Myocyte (in vitro differentiated cells): ENCODE results near the gene SLC7A14. TPM values are rescaled to one million over a fixed set of nuclear protein-coding genes. Genes with fewer than 3 reads are reported as not detected.

Experiments used
- DNase-seq: peaks from one replicate; pipeline ENCODE4 v3.0.0-alpha.2; 2012; ENCODE audit warnings: low read depth
- polyA plus RNA-seq: library from polyadenylated mRNA; unstranded; fragments of >200 nt; gene quantifications from one replicate; pipeline ENCODE4 v1.2.1, GENCODE V29; 2012; ENCODE audit warnings: missing spikeins
- total RNA-seq: library from RNA; depleted of rRNA; stranded (reverse); fragments of >200 nt; gene quantifications from 2 replicates; pipeline ENCODE4 v1.2.3, GENCODE V29; 2014

Gene SLC7A14
- 0.21 and 0.24 TPM in 2 replicates for total RNA-seq
- polyA plus RNA-seq, result 0.03 TPM

DNA sequence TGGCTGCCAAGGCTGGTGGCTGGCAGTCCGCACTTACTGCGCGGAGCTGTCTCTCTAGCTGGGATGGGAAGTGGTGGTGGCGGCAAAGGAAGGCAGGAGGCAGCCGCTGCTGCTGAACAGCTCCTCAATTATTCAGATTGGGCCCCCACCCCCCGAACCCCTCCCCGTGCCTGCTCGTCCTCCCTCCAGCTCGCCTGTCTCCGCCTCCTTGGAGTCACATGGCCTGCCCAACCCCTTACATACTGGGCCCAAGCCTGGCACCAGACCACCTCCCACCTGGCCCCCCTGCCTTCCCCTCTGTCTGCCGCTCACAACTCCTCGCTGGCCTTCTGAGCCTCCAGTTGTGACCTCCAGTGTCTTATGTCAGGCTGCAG lies at the start of gene SLC7A14:
TSS of gene SLC7A14 (minus strand) at position 139 of the 374 bp plus-strand sequence. CDS start 59,139 bp downstream, outside the sequence.
- DNase-seq, result peak; percentile 11

DNA sequence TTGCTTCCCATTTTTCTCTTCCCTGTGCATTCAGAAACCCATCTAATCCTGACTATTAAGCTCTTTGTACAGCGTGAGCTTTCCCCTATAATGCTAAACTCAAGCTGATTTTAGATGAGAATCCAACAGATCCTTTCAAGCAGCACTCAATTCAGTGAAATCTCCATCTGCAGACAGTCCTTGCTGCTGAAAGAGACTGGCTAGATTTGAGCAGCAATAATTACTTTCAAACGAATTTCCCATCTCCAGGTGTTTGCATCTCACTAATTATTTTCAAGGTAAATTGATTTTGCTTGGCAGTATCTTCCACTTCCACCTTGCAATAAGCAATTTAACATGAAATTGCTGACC lies 49.5 kb upstream of the SLC7A14 start:
- no peak for DNase-seq

- no peak for DNase-seq
Measured at GRCh38 chr3:170634663-170635384, 48.9 kb upstream of the SLC7A14 start.

GRCh38 chr3:170633573-170633972 lies 47.7 kb upstream of the SLC7A14 start:
- DNase-seq, result no peak

DNA sequence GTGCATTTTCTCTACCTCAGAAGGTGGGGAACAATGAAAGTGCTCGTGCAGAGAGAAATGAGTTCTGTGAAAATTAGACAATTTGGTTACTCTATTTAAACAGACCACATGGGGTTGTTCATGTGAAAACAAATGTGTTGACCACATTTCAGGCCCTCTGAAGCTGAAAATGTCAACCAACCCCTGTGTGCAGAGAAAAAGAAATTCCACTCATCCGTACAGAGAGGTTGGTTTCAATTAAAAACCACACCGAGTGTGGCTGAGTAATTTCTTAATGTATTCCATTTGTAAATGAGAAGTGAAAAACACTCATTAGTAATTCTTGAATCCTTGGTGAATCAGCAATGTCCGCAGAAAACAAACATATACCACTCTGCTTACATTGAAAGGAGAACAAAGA lies 46.9 kb upstream of the SLC7A14 start:
- DNase-seq, result no peak

GRCh38 chr3:170631755-170632488 lies 46.0 kb upstream of the SLC7A14 start:
- no peak for DNase-seq

DNA sequence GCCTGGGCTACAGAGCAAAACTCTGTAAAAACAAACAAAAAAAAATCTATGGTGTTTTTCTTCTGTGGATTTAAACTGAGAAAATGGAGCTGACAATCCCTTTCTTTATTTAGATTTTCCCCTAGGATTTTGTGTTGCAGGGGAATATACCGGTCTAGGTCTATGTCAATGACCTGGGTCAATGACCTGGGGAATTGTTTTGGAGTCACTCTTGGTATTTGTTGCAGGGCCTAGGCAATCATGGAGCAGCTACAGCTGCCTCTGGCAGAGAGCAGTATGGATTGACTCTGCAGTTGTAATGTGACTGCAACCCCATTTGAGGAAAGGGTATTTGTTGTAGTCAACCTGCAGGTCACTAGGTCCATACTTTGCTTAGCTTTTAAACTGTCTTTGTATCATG lies 37.6 kb upstream of the SLC7A14 start:
- no peak for DNase-seq

DNA sequence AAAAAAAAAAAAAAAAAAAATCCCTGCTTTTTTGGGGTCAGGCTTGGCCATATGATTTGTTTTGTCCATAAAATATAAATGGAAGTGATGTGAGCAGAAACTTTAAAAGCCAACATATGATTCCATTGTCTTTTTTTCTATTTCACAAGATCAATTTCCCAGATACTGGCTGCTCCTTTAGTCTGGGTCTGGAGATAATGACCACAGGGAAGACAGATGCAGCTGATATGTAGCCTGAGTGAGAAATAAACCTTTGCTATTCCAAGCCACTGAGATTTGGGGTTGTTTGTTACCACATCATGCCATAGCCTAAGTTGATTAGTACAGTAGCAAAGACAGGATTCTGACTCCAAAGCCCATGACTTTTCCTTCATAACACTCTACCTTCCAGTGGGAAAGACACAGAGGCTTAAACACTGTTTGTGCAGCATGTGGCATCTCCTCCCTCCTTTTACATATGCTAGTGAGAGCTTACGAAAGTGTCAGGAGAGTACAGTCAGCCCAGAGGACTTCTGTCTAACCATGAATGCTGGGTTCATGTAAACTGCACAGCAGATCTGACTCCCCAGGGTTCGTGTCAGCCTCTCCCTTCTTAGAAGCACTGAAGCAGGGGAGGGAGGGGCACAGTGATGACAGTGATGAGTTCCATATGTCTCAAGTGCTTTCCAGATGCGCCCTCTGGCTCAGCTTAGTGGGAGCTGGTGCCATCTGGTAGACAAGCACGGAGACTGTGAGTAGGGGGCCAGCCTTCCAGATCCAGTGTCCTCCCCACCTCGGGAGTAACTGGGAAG lies 36.7 kb upstream of the SLC7A14 start:
- DNase-seq, result peak; percentile 34

DNA sequence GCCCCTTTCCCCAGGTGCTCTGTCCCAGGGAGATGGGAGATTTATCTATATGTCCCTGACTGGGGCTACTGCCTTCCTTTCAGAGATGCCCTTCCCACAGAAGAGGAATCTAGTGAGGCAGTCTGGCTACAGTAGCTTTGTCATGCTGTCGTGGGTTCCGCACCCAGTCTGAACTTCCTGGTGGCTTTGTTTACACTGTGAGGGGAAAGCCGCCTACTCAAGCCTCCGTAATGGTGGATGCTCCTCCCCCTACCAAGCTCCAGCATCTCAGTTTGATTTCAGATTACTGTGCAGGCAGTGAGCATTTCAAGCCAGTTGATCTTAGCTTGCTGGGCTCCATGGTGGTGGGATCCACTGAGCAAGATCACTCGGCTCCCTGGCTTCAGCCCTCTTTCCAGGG lies 35.4 kb upstream of the SLC7A14 start:
- no peak for DNase-seq

DNA sequence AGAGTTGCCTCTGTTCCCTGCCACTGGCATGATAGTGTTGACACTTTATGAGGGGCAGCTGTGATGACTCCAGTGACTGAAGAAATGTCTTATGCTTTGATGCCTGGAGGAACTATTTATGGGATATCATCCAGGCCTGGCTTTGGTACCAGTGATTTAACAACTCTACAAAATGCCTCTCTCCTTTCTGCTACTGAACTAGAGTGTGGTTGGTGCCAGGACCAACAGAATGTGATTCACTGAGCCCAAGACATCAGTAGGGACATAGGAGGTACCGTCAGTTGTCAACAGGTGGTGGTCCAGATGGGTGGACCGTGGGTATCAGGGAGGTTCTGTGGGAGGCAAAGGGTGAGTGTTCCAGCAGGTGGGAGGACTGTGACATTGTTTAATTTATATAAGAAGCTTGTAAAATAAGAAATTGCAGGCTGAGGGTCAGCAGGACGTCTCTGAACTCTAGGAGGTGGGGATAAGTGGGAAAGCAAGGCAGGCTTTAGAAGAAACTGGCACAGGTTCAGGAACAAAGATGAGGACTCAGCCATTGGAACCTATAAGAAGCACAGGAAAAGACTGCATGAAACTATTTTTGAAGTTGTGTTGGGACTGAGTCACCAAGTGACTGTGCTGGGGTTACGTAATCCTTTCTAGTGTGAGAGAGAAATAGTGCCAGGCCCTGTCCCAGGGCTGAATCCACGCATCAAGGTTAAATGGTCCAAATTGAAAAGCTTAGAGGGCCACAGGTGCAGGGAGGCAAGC lies 28.5 kb upstream of the SLC7A14 start:
- DNase-seq, result peak; percentile 78

- DNase-seq, result no peak
Measured at GRCh38 chr3:170611751-170612150, 25.9 kb upstream of the SLC7A14 start.

DNA sequence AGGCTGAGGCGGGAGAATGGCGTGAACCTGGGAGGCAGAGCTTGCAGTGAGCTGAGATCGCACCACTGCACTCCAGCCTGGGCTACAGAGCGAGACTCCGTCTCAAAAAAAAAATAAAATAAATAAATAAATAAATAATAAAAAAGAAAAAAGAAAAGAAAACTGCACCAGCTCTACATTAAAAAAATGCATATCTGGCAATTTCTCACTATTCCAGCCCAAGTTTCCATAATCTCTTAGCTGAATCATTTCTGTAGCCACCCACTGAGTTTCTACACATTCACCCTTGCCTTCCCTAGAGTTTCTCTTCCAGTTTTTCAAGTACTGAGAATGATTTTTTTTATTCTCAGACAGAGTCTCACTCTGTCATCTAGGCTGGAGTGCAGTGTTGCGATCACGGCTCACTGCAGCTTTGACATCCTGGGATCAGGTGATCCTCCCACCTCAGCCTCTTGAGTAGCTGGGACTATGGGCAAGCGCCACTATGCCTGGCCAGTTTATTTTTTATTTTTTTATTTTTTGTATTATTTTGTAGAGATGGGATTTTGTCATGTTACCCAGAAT lies 24.5 kb upstream of the SLC7A14 start:
- no peak for DNase-seq

GRCh38 chr3:170608475-170608874 lies 22.6 kb upstream of the SLC7A14 start:
- peak; percentile 22 for DNase-seq

DNA sequence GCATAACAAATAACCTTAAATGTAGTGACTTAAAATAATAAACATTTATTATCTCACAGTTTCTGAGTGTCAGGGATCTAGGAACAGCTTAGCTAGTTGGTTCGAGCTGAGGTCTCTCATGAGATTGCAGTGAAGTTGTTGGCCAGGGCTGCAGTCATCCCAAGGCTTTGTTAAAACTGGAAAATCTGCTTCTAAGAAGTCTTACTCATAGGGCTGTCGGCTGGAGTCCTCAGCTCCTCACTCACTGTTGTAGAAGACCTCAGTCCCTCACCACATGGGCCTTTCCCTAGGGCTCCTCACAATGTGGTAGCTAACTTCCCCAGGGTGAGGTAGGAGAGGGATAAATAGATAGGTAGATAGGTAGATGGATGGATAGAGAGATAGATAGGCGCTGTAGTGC lies 20.8 kb upstream of the SLC7A14 start:
- DNase-seq, result no peak

DNA sequence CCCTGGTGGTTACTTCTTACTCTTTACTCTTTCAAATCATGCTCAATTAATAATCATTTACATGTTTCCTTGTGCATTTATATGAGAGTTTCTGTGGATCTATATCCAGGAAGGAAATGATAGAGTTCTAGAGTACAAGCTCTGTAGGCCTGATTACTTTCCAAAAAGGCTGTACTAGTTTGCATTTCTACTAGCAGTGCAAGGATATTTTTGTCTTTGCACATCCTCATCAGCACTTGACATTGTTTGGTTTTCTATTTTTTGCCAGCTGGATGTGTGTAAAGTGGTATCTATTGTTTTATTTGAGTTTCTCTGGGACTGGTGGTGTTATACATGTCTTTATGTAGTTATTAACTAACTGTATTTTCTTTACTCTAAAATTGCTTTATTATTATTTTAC lies 19.6 kb upstream of the SLC7A14 start:
- no peak for DNase-seq

DNA sequence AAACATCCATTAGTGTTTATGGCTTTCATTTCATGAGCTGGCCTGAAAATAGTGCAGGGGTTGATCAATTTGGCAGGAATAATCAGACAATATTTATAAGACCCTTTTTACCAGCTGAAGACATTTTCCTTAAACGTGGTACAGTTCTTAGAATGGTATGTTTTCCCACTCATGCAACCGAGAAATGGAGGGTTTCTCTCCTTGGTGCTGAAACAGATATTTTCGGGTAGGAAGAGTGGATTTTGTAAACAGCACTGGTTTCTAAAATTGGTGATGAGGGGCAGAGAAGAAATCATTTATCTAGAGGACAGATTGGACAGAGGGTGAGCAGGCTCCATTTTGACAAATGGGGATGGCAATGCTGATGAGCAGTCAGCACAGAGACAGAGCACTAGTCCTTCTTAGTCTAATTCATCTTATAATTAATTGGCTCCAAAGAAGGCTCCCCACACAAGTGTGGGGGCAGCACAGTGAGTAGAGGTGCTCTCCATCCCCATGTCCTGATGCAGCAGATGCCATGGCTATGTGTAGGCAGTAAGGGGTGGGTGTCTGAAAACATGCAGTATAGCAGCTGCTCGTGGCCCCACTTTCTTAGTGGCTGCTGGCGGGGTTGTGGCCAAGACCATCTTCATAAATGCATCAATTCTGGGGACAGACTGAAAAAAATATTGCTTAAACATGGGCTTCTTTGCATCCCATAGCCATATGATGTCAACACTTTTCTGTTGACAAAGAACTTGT lies 18.1 kb upstream of the SLC7A14 start:
- DNase-seq, result peak; percentile 38

DNA sequence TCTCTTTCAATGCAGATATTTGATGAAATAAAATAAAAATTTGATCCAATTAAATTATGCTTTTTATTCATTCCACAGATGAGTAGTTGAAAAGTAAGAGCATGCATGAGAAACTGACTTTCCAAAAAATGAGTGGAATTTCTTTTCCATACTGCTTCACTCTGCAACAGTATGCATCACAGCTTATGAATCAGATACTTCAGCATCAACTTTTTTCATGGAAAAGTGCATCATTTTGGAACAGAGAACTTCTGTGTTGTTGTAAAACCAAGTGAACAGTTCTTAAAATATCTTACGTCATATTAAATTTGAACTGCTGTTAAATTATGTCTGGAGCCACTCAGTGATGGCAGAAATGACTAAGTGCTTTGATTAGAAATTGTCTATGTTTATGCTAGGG lies 16.7 kb upstream of the SLC7A14 start:
- DNase-seq, result no peak

DNA sequence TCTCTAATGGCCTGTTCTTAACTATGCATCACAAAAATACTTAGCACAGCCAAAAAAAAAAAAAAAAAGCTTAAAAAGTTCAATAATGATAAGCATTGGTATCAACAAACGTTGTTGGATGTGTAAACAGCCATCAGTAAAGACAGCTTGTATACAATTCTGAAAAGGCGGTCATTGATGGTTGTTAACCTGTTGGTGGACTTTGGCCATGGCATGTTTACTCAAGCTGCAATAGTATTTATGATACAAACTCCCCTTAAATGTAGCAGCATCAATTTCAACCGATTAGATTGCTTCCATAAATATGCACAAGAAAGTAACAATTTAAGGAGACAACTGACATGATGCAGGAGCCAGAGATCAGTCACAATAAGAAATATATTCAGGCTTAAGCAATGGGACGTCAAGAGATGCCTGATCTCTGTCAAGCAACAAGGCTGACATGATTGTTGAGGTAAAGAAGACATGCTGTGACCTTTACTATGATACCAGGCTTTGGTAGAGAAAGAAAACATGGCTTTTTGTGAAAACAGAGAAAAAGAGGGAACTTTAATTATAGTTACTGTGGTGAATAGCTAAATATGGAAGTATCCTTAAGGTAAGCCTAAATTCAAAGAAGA lies 14.2 kb upstream of the SLC7A14 start:
- no peak for DNase-seq

DNA sequence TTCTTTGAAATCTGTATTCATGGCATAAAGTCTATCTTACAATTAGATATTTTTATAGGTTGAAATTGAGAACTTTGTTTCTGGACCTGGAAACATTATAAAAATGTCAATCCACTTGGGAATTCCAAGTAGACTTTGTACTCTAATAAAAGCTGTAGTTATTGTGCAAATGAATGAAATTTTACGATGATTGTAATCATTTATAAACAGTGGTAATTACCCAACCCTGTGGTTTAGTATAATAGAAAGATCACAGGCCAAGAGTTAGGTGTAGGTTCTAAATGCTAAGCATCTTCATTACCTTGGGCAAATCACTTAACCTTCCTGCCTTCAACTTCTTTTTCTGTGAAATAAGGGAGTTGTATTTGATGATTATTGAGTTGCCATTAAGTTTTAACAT lies 13.2 kb upstream of the SLC7A14 start:
- DNase-seq, result no peak

DNA sequence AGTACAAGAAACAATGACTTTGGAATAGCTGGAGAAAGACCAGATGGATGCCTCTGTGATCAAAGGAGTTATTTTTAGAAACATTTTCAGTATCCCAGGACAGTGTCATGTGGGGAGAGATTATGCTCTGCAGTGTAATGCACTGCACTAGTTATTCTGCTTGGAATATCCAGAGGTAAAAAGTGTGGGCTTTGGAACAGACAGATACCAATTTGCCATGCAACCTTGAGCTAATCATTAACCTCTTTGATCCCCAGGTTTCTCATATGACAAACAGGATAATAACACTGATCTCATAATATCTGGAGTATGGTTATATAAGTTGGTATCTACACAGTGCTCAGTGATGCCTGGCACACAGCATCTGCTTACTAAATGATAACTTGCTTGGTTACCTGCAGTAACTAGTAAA lies 12.2 kb upstream of the SLC7A14 start:
- DNase-seq, result peak; percentile 45
